Neural crest cell (in vitro differentiated cells): ENCODE results near the gene RNF38. TPM values are rescaled to one million over a fixed set of nuclear protein-coding genes. Genes with fewer than 3 reads are reported as not detected.

Experiments used
- DNase-seq: peaks from one replicate; pipeline ENCODE4 v3.0.0; 2021; ENCODE audit warnings: low read depth, mixed read lengths, low spot score
- H3K27ac Mint-ChIP-seq: one replicate; pipeline ENCODE4 v1.8.0; 2021; ENCODE audit warnings: mild to moderate bottlenecking, mixed read lengths; ENCODE audit not compliant: unreplicated experiment
- H3K27me3 Mint-ChIP-seq: 2 replicates; pipeline ENCODE4 v1.8.0; 2021; ENCODE audit warnings: low read depth, mild to moderate bottlenecking, mixed read lengths
- H3K36me3 Mint-ChIP-seq: 2 replicates; pipeline ENCODE4 v1.8.0; 2021; ENCODE audit warnings: low read depth, mild to moderate bottlenecking, mixed read lengths
- H3K4me1 Mint-ChIP-seq: 2 replicates; pipeline ENCODE4 v1.8.0; 2021; ENCODE audit warnings: mixed read lengths
- H3K4me3 Mint-ChIP-seq: one replicate; pipeline ENCODE4 v1.8.0; 2021; ENCODE audit warnings: mild to moderate bottlenecking, mixed read lengths
- H3K9me3 Mint-ChIP-seq: 2 replicates; pipeline ENCODE4 v1.8.0; 2021; ENCODE audit warnings: mixed read lengths
- CTCF ChIP-seq: fragments of 200-600 bp; sonication (generic); conservative IDR thresholded peaks from 2 replicates; pipeline ENCODE4 v1.5.0; 2021; ENCODE audit warnings: antibody characterized with exemption, mild to moderate bottlenecking
- total RNA-seq: library from RNA; stranded (reverse); gene quantifications from 2 replicates; pipeline ENCODE4 v1.2.1, GENCODE V29; 2021

Gene RNF38
- total RNA-seq, 1 donor from 2014 or later: 55.7 TPM

DNA sequence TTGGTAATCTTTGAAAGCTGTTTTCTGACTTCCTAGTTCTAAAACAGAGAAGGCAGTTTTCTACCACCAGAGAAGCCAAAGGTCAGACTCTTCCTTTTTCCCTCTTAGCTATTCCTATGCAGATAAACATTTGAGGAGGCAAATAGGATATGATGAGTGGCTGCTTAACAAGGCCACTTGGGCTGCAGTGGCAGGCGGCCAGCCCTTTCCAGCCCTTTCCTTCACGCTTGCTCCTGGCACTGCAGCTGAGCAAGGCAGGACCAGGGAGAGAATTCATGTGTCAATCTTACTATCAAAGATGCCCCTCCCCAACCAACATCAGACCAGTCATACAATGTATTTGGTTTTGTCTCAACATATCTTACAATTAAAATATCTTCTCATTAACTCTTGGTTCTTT, 36.8 kb upstream of the RNF38 start:
- no peak for TF ChIP-seq CTCF
- Mint-ChIP-seq H3K9me3 (no peaks in the 10 kb centered on the region), H3K4me1 (peaks cover 36% of the 10 kb centered on the region), H3K27ac (no peak overlapping the region), H3K27me3 (no peaks in the 10 kb centered on the region), H3K4me3 (no peak overlapping the region), H3K36me3 (no peaks in the 10 kb centered on the region)
- no peak for DNase-seq

- Mint-ChIP-seq H3K27ac (no peak overlapping the region), H3K4me1 (peaks cover 36% of the 10 kb centered on the region), H3K9me3 (no peaks in the 10 kb centered on the region), H3K36me3 (no peaks in the 10 kb centered on the region), H3K4me3 (no peak overlapping the region), H3K27me3 (no peaks in the 10 kb centered on the region)
- DNase-seq: no peak
- TF ChIP-seq CTCF: no peak
Measured at GRCh38 chr9:36433386-36433785, 33.3 kb upstream of the RNF38 start.

GRCh38 chr9:36431078-36431477, 31.0 kb upstream of the RNF38 start:
- Mint-ChIP-seq H3K27me3 (no peaks in the 10 kb centered on the region), H3K9me3 (no peaks in the 10 kb centered on the region), H3K27ac (no peak overlapping the region), H3K36me3 (peaks cover 7% of the 10 kb centered on the region), H3K4me3 (no peak overlapping the region), H3K4me1 (peaks cover 24% of the 10 kb centered on the region)
- DNase-seq: no peak
- TF ChIP-seq CTCF: no peak

DNA sequence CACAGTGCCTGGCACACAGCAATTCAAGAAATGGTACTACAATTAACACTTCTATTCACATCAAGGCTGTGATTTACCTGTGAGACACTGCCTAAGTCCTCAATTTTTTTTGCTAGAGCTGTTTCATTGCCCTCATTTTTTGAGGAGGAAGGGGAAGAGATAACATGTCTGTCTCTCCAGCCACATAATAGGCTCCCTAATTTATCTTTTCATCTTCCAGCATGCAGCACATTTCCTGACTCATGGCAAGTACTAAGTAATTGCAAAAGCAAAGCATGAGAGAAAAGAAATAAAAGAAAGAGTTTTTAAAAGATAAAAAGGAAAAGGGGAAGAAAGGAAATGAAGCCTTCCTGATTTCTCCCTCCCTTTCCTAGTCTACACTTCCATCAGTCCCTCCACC, 26.9 kb upstream of the RNF38 start:
- H3K27ac Mint-ChIP-seq: no peak overlapping the region
- TF ChIP-seq CTCF: no peak

GRCh38 chr9:36426348-36426747, 26.3 kb upstream of the RNF38 start:
- H3K27ac Mint-ChIP-seq: no peak overlapping the region
- DNase-seq: no peak
- H3K9me3 Mint-ChIP-seq: no peaks in the 10 kb centered on the region
- H3K36me3 Mint-ChIP-seq: peaks cover 18% of the 10 kb centered on the region
- no peak for TF ChIP-seq CTCF
- no peaks in the 10 kb centered on the region for H3K27me3 Mint-ChIP-seq
- peaks cover 33% of the 10 kb centered on the region for H3K4me1 Mint-ChIP-seq
- H3K4me3 Mint-ChIP-seq: no peak overlapping the region

More for the DNA sequence above, 26.9 kb upstream of the RNF38 start:
- H3K36me3 Mint-ChIP-seq: peaks cover 18% of the 10 kb centered on the region
- no peak overlapping the region for H3K4me3 Mint-ChIP-seq
- H3K9me3 Mint-ChIP-seq: no peaks in the 10 kb centered on the region
- no peaks in the 10 kb centered on the region for H3K27me3 Mint-ChIP-seq
- DNase-seq: no peak
- H3K4me1 Mint-ChIP-seq: peaks cover 33% of the 10 kb centered on the region
